ENCODE results near the gene FAM20C.

Gene FAM20C

DNA sequence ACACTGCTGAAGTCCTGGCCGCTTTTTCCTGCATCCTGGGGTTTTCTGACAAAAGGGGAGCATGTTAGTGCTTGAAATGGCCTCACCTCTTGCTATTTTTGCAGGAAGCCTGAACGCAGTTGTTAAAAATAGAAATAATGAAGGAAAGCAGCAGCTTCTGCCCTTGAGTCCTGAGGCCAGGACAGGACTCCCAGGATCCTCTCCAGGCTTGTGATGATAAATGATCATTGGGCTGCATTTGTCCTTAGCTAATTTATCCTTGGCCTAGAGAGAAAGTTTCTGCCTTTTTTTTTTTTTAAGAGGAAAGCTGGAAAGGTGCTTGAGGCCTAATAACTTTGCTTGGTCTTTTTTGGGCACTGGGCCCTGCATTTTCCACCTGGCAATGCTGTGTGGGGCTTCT is 17.7 kb upstream of the FAM20C start:
- no peak for TF ChIP-seq GATA3 (IDR thresholded peaks at IDR 0.05; ENCODE audit: low read depth, low read length)
- TF ChIP-seq GATA2 (IDR thresholded peaks at IDR 0.05; ENCODE audit: low read depth, low read length): no peak

DNA sequence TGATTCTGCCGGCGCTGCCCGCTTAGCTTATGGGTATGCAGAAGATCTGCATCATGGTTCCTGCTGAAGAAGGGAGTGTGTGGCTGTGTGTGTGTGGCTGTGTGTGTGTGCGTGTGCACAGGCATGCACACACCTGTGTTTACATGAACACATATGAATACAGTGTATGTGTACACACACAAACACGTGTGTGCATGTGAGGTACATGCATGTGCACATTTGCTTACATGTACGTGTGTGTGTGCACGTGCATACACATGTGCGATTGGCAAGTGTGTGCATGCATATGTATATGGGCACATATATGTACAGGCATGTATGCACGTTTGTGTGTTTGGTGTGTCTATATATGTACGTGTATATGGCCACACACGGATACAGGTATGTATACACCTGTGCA is 16.4 kb upstream of the FAM20C start:
- TF ChIP-seq GATA3 (IDR thresholded peaks at IDR 0.05; ENCODE audit: low read depth, low read length) (no peak), GATA2 (IDR thresholded peaks at IDR 0.05; ENCODE audit: low read depth, low read length) (no peak)

DNA sequence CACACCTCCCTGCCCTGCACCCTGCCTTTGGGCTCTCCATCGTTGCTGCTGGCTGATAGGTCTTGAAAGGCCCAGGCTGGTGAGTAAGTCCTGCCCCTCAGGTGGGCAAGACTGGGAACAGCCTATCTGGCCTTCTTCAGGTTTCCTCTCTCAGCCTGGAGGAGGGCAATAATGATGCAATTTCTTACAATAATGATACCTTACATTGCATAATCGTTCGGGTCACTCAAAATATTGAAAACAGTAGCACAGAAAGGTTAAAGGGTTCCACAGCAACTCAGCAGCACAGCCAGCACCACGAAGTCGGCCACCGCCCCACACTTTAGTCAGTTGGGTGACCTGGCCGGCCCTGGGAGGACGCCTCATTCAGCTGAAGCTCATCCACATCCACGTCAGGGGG is 16.0 kb upstream of the FAM20C start:
- TF ChIP-seq GATA2 (IDR thresholded peaks at IDR 0.05; ENCODE audit: low read depth, low read length): no peak
- no peak for TF ChIP-seq GATA3 (IDR thresholded peaks at IDR 0.05; ENCODE audit: low read depth, low read length)

DNA sequence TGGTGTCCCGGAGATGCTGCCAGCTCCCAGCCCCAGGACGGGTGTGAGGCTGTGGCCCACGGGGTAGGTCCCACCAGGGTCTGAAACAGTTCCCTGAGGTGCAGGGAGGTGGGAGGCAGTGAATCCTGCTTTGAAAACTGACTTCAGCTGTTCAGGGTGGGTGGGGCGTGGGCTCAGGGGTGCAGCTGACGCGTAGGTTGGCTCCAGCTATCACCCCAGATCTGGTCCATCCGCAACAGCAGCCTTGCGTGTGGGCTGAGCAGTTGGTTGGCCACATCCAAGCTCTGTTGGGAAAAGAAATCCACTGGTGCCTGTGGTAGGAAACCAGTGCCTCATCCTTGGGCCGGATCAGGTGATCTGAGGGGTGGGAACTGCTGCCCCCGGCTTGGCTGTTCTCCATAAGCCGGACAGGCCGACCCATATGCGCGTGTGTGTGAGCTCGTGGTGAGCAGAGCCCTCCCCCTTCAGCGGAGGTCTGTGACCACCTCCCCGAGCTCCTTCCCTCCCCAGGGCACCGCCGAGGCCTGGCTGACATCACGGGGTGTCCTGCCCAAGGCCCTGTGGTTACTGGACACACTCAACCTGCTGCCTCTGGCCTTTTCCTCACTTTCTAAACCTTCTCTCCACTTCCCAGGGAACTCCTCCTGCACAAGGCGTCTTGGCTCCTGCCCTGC is 15.4 kb upstream of the FAM20C start:
- TF ChIP-seq GATA3 (IDR thresholded peaks at IDR 0.05; ENCODE audit: low read depth, low read length) (no peak), GATA2 (IDR thresholded peaks at IDR 0.05; ENCODE audit: low read depth, low read length) (no peak)

DNA sequence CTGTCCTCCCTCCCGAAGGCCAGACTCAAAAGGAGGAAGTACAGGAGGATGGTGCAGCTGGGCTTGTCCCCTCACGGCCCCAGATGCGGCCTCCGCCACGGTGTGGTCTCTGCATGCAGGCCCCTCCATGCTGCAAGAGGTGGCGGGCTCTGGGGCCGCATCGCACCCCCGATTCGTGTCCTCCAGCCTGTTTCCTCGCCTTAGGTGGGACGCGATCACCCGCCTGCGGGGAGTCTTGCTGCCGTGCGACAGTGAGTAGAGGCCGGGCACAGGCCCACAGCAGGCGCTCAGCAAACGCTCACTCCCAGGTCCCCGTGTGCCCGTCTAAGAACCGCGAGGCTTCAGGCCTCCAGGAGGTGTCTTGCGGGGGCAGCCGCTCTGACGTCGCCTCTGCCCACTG is 13.9 kb upstream of the FAM20C start:
- TF ChIP-seq GATA2 (IDR thresholded peaks at IDR 0.05; ENCODE audit: low read depth, low read length): no peak
- no peak for TF ChIP-seq GATA3 (IDR thresholded peaks at IDR 0.05; ENCODE audit: low read depth, low read length)

DNA sequence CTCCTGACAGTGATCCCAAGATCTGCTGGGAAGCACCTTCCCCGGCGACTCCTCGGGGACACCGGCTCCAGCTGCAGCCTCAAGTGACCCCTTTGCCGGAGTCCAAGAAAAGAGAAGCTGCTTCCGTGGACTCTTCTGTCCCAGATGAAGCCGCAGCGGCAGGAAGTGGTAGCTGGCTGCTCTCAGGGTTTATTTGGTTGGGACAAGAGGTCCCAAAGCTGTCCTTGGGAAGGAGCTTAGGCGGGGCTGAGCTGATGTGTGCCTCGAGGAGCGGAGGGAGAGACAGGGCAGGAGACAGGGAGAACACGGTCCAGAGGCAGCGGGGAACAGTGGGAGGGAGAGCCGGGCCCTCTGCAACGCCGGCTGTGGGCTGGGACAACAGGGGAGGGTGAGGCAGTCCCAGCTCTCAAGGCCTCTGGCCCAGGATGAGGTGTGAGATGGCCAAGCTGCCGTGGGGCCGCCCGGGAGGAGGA is 13.1 kb upstream of the FAM20C start:
- TF ChIP-seq GATA3 (IDR thresholded peaks at IDR 0.05; ENCODE audit: low read depth, low read length): no peak

DNA sequence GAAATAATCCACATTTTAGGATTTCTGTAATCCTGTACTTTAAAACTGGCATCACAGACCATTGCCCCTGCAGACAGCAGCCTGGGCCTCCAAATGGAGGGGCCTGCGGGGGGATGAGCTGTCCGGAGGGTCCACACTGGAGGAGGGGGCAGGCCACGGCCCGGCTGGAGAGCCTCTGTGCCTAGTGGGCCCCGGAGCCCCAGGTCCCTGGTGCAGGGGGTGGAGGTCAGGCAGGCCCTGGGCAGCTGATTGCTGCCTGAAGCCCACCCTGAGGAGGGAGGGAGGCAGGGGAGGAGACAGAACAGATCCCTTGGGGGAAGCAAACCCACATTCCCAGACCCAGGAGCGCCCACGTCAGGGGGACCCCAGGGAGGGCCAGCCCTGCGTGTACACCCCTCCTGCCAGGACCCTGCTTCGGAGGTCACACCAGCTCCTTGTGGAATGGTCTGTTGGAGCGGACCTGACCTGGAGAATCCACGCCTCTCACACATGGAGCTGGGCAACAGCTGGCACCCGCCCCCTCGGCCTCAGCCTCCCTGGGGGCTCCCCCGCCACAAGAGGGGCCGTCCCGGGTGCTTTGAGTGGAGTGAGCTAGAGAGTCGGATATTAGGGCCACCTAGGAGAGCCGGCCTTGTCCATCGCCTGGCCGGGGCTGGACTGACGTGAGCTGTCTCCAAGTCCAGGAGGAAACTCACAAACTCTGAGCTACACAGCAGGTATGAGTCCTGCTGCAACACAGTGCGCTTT is 12.2 kb upstream of the FAM20C start:
- TF ChIP-seq GATA2 (IDR thresholded peaks at IDR 0.05; ENCODE audit: low read depth, low read length) (no peak), GATA3 (IDR thresholded peaks at IDR 0.05; ENCODE audit: low read depth, low read length) (no peak)

DNA sequence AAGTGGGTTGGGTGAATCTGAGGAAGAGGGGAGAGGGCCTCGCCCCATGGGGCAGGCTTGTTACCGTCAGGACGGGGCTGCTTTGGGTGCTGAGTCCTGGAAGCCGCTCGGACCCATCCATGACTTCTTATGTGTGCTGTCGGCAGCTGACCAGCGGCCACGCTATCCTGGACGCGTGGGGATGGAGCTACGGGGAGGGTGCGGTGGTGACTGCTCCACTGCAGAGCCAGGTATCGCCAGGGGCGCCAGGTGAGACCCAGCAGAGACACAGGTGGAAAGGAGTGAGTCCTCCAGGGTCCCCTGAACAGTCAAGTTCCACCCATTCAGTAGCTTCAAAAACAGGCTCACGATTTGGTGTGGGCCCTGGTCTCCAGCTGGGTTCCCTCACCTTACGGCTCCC is 10.6 kb upstream of the FAM20C start:
- no peak for TF ChIP-seq GATA2 (IDR thresholded peaks at IDR 0.05; ENCODE audit: low read depth, low read length)
- TF ChIP-seq GATA3 (IDR thresholded peaks at IDR 0.05; ENCODE audit: low read depth, low read length): no peak

DNA sequence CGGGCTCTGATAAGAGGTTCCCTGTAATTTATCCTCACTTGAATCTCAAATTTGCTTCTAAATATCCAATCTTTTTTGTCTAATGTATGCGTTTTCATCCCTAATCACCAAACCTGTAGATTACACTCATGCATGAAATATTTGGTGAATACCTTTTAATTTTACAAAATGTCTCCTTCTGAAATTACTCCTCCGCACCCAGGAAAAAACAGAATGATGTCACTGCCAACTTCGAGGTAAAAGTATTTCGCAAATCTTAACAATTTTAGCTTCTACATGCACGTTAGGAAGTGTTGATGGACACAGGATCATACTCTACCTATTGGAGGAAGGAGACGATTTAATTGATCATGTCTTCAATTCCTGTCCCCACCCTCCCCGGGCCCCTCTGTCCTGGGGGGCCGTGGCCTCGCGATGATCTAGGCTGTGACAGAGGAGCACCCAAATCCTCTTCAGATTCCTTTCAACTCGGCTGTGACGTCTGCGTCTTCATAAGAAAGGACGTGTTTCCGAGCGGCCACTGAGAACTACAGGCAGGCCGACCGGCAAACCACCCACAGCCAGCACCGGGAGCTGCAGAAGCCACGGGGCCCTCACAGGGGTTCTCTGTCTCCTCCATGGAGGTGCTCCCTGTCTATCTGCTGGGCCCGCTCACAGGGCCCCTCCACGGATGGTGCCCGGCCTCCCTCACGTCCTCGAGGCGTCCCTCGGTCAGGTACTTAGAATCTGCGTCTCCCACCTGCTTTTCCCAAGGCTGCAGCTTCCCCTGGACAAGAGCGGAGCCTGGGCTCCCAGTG is 8.7 kb upstream of the FAM20C start:
- TF ChIP-seq GATA2 (IDR thresholded peaks at IDR 0.05; ENCODE audit: low read depth, low read length) (no peak), GATA3 (IDR thresholded peaks at IDR 0.05; ENCODE audit: low read depth, low read length) (no peak)

DNA sequence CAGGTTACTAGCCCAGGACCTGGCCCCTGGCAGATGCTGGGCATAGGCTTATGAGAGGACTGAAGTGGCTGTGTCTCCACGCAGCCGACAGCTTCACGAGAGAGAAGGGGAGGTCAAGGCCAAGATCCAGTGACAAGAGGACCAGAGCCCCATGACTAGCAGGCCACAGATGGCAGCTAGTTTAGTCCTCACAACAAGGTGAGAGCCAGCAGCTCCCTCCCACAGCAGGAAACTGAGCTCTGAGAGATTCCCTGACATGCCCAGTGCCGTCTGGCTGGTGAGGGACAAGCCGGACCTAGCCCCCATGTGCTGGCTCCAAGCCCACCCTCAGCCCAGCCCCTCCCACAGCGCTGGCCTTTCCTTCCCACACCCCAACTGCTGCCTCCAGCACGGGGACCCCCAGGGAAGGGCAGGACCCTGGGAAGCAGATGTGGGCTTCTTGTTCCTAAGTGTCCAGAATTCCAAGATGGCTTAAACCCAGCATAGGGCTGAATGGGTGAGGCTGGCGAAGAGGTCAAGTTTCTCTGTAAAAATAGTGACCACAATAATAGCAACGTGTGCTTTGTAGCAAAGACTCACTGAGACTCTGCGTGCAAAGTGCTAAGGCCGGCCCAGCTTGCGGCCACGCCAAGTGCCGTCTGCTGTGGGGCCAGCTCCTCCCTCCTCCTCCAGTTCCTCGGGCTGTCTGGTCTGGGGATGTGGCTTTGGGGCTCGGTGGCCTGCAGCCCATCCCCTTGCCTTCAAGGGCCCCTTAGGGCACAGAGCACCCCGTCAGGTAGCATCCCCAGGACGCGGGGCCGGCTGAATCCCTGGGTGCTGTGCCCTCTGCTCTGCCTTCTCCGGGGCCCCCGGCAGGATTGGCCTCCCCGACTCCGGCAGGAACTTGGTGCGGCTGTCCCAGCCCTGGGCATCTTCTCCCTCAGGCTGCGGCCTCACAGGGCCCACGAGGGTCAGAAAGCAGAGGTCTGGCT is 7.8 kb upstream of the FAM20C start:
- TF ChIP-seq GATA3 (IDR thresholded peaks at IDR 0.05; ENCODE audit: low read depth, low read length) (no peak), GATA2 (IDR thresholded peaks at IDR 0.05; ENCODE audit: low read depth, low read length) (no peak)

DNA sequence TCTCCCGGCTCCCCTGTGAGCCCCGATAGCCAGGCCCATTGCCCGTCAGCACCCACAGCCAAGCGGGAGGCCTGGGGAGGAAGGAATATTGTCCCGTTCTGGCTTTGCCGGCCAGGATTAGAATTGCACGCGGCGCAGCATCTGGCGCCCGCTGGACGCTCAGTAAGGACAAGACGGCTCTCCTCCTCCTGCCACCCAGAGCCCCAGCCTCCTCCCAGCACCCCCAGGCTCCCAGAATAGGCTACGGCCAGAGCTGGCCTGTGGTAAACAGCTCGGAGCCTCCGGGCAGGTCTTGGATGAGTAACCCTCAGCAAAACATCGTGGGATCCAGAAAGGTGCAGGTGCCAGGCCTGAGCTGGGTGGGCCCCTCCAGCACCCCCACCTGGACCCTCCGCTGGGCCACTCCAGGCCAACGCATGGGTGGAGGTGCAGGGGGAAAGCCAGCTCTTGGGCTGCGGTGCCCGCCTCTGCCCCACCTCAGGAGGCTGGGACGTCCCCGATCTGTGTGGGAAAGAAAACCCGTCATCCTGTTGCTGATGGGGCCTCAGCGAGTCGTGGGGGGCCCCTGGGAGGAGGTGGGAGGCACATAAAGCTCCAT is 5.8 kb upstream of the FAM20C start:
- TF ChIP-seq GATA2 (IDR thresholded peaks at IDR 0.05; ENCODE audit: low read depth, low read length) (no peak), GATA3 (IDR thresholded peaks at IDR 0.05; ENCODE audit: low read depth, low read length) (no peak)

DNA sequence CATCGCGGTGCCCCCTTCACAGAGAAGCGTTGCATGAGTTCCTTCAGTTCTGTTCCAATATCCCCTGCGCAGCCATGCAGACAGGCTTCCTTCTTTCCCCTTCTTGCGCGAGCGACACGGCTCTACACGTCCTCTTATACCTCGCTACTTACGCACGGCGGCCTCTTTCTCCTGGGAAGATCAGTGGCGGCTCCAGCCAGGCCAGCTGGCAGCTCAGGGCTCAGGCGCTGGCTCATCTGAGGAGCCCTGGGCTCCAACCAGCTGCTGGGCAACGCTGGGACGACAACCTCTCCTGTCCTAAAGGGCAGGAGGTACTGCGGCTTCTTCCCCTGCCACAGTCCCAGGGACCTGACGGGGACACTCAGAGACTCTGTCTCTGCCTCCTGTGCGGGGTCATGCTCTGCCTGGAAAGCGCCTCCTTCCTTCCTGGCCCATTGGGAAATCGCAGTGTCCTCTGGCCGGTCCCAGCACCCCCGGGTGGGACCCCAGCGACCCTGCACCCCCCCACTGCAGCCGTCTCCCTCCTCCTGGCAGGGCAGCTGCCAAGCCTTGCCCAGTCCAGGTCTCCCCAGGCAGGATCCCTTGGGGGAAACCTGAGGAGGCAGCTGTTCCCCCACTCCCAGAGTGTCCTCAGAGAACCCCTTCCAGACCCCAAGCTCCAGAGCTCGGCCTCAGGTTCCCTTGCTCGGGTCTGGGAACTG is 5.0 kb upstream of the FAM20C start:
- TF ChIP-seq GATA2 (IDR thresholded peaks at IDR 0.05; ENCODE audit: low read depth, low read length): no peak
- TF ChIP-seq GATA3 (IDR thresholded peaks at IDR 0.05; ENCODE audit: low read depth, low read length): no peak

DNA sequence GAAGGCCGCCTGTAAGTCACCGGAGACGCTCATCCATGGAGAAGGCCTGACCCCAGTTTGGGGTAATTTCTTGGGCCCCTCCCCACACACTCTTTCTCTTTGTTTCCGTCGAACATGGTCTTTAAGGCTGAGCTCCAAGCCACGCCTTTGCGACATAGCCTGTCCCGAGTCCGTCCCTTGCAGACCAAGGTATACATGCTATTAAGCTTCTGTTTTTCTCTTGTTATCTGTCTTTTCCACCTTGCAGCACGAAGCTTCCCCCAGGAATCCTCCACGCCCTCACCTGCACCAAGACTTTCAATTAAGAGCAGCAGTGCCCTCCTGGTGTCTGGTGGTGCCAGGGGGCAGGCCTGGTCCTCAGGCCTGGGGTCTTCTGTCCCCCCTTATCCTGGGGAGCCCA is 4.2 kb upstream of the FAM20C start:
- TF ChIP-seq GATA2 (IDR thresholded peaks at IDR 0.05; ENCODE audit: low read depth, low read length) (no peak), GATA3 (IDR thresholded peaks at IDR 0.05; ENCODE audit: low read depth, low read length) (no peak)
